ENCODE data around the gene LCA5. TPM values are rescaled to one million over a fixed set of nuclear protein-coding genes. Genes with fewer than 3 reads are reported as not detected.
A peak's percentile ranks its signal among the peaks of the same experiment; 100 is the strongest.

The LCA5 gene
- total and polyA plus RNA-seq, 11 donors, result 0.42 to 3.6 (median 1.9) TPM

DNA sequence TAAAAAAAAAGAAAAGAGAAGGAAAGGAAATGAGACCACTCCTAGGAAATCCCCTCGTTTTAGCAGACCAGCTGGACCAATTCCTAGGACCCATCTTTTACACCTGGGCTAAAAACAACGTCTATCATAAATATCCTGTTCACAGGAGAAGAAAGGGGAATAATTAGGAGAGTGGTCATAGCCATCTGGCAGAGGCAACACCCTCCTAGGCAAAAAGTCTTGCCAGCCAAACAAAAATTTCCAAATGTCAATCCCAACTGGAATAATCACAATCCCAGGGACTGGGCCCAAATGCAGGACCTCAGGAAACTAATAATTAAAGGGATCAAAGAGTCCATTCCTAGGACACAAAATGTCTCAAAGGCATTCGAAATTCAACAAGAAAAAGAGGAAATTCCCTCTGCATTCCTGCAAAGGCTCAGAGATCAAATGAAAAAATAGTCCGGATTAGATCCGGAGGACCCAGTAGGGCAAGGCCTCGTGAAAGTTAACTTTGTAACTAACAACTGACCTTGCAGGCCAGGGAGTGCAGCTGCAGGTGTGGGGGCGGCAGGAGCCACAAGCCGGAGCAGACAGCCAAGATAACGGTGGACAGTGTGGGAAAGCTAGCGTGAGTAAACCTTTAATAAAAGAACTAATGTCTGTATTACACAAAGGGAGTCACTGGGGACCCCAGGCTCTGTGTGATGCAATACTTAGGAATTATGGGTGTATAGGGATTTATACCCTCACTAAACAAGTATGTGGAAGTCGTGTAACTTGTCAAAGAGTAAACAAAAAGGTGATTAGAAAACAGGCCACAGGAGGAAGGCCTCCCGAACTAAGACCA lies 11.7 kb downstream of the LCA5 start:
- H3K27ac ChIP-seq, result peak overlapping the region in 7 of 12 donors; percentile 18 to 53 (median 25)
- peak in 3 of 4 donors; percentile 58 to 91 (median 69) for ATAC-seq

DNA sequence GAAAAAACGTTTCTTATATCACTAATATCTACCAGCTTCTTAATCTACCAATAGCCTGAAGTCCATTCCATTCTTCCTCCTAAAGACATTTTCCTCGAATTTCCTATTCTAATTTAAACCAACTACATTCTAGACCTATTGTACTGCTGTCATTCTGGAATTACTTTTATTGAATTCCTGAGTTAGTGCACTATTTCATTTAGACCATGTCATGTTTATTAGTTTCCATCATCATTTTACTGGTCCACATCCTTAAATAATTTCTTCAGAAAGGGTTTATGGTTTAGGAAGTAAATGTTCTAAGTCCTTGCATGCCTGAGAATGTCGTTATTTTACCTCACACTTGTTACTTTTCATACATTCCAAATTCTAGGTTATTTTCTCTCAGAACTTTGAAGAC lies 13.2 kb downstream of the LCA5 start:
- peaks cover 0 to 13% (median 0%) of the 10 kb centered on the region in 12 donors for H3K9me3 ChIP-seq
- TF ChIP-seq, protein P1, sequence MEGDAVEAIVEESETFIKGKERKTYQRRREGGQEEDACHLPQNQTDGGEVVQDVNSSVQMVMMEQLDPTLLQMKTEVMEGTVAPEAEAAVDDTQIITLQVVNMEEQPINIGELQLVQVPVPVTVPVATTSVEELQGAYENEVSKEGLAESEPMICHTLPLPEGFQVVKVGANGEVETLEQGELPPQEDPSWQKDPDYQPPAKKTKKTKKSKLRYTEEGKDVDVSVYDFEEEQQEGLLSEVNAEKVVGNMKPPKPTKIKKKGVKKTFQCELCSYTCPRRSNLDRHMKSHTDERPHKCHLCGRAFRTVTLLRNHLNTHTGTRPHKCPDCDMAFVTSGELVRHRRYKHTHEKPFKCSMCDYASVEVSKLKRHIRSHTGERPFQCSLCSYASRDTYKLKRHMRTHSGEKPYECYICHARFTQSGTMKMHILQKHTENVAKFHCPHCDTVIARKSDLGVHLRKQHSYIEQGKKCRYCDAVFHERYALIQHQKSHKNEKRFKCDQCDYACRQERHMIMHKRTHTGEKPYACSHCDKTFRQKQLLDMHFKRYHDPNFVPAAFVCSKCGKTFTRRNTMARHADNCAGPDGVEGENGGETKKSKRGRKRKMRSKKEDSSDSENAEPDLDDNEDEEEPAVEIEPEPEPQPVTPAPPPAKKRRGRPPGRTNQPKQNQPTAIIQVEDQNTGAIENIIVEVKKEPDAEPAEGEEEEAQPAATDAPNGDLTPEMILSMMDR (IDR thresholded peaks at IDR 0.05), result no peak
- no peak for TF ChIP-seq POLR2A (IDR thresholded peaks at IDR 0.05)
- no peak overlapping the region for H3K4me3 ChIP-seq
- intact Hi-C loops (cut with DNase I), result no loop called here
- no peak for DNase-seq
- no peak for ATAC-seq
- H3K36me3 ChIP-seq, result no peaks in the 10 kb centered on the region
- peaks cover 0 to 13% (median 1%) of the 10 kb centered on the region in 12 donors for H3K4me1 ChIP-seq
- no peaks in the 10 kb centered on the region for H3K27me3 ChIP-seq
- WGBS, 4 donors, result 90 to 96% (median 93%) methylated on average over 3 of the region's 3 CpGs
- H3K27ac ChIP-seq, result no peak overlapping the region

More for the DNA sequence above, 11.7 kb downstream of the LCA5 start:
- Histone ChIP-seq H3K4me3 (peak overlapping the region in 1 of 12 donors; percentile 2), H3K36me3 (no peaks in the 10 kb centered on the region), H3K27me3 (no peaks in the 10 kb centered on the region), H3K9me3 (peaks cover 0 to 13% (median 0%) of the 10 kb centered on the region in 12 donors), H3K4me1 (peaks cover 0 to 13% (median 1%) of the 10 kb centered on the region in 12 donors)
- WGBS, 4 donors, result 46 to 56% (median 50%) methylated on average over 12 of the region's 12 CpGs
- intact Hi-C loops (cut with DNase I), result no loop called here
- TF ChIP-seq, protein P1 (IDR thresholded peaks at IDR 0.05), result no peak
- TF ChIP-seq POLR2A (IDR thresholded peaks at IDR 0.05), result no peak
- peak in 4 of 5 donors; percentile 25 to 57 (median 31) for DNase-seq

DNA sequence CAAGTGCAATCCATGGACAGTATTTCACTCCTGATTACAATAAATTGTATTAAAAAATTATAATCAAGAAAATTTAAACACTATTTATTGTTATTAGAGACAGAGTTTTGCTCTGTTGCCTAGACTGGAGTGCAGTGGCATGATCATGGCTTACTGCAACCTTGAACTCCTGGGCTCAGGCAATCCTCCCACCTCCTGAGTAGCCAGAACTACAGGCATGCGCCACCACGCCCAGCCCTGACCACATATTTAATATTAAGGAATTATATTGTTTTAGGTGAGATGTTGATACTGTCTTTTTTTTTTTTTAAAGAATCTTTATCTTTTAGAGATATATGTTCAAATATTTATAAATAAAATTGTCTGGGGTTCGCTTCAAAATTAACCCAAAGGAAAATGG lies 14.6 kb downstream of the LCA5 start:
- no peak for ATAC-seq
- peaks cover 0 to 13% (median 0%) of the 10 kb centered on the region in 12 donors for H3K9me3 ChIP-seq
- 96 to 100% (median 97%) methylated on average over 3 of the region's 3 CpGs for WGBS, 4 donors
- H3K36me3 ChIP-seq, result peaks cover 0 to 4% (median 0%) of the 10 kb centered on the region in 9 donors
- H3K4me3 ChIP-seq, result no peak overlapping the region
- H3K4me1 ChIP-seq, result peaks cover 0 to 13% (median 1%) of the 10 kb centered on the region in 12 donors
- no peaks in the 10 kb centered on the region for H3K27me3 ChIP-seq
- DNase-seq, result no peak
- TF ChIP-seq, protein P1 (IDR thresholded peaks at IDR 0.05), result no peak
- TF ChIP-seq POLR2A (IDR thresholded peaks at IDR 0.05), result no peak
- intact Hi-C loops (cut with DNase I), result no loop called here
- H3K27ac ChIP-seq, result no peak overlapping the region

DNA sequence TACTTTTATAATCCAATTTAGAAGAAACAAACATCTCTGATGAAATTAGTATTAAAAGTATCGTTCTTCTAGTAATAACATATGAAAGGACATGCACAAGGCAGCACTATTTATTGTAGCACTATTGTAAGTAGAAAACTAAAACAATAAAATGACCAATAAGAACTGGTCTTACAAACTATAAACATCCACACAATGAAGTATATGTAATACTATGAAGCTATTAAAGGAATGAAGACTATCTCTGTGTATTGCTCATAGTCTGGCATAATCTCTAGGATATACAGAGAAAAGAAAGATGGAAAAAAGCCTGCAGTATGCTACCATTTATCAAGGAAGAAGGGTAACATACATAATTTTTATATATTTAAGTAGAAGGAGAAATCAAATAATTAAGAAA lies 16.7 kb downstream of the LCA5 start:
- no peaks in the 10 kb centered on the region for H3K27me3 ChIP-seq

More for the DNA sequence above, 16.7 kb downstream of the LCA5 start:
- WGBS, 4 donors, result 91 to 98% (median 96%) methylated on average over 1 of the region's 1 CpG
- intact Hi-C loops (cut with DNase I), result no loop called here
- Histone ChIP-seq H3K4me1 (peaks cover 0 to 9% (median under 1%) of the 10 kb centered on the region in 12 donors), H3K9me3 (peaks cover 0 to 13% (median 0%) of the 10 kb centered on the region in 12 donors), H3K36me3 (peaks cover 0 to 4% (median 0%) of the 10 kb centered on the region in 9 donors), H3K27ac (no peak overlapping the region), H3K4me3 (no peak overlapping the region)
- TF ChIP-seq POLR2A (IDR thresholded peaks at IDR 0.05), result no peak
- TF ChIP-seq, protein P1 (IDR thresholded peaks at IDR 0.05), result no peak
- no peak for ATAC-seq
- no peak for DNase-seq

All from heart left ventricle (tissue), 16 donors.